RCC 7860 (cell line): ENCODE data around the gene ALOX5.
"Not testable (repeated sequence)": the region's sequence is repeated elsewhere in the genome, so short reads cannot be mapped to it uniquely, and the experiment has no call there.

Experiments used
- DNase-seq: peaks from one replicate; pipeline ENCODE4 v3.0.0-alpha.2; 2015; ENCODE audit warnings: low spot score
- FAIRE-seq: peaks from 2 replicates; lab custom pipeline; 2012; peaks lifted over from hg19 to GRCh38; lab: Jason Lieb, UNC

ALOX5 gene

DNA sequence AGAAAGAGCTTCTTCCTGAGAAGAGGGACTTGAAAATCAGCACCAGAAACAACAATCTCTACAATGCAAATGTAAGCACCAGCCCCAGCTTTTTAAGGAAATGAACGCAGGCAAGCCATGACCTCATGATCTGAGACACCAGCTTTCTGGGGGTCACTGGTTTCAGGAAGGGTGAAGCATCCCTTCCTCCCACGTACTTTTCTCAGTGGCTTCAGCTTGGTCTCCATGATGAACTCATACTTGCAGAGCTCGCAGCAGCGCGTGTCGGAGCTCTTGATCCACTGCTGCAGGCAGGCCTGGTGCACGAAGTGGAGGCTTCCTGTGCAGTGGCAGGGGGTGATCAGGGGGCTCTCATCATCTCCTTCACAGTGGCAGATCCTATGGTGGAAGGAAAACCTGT is 87.0 kb downstream of the ALOX5 start:
- DNase-seq (no peak), FAIRE-seq (no peak)

DNA sequence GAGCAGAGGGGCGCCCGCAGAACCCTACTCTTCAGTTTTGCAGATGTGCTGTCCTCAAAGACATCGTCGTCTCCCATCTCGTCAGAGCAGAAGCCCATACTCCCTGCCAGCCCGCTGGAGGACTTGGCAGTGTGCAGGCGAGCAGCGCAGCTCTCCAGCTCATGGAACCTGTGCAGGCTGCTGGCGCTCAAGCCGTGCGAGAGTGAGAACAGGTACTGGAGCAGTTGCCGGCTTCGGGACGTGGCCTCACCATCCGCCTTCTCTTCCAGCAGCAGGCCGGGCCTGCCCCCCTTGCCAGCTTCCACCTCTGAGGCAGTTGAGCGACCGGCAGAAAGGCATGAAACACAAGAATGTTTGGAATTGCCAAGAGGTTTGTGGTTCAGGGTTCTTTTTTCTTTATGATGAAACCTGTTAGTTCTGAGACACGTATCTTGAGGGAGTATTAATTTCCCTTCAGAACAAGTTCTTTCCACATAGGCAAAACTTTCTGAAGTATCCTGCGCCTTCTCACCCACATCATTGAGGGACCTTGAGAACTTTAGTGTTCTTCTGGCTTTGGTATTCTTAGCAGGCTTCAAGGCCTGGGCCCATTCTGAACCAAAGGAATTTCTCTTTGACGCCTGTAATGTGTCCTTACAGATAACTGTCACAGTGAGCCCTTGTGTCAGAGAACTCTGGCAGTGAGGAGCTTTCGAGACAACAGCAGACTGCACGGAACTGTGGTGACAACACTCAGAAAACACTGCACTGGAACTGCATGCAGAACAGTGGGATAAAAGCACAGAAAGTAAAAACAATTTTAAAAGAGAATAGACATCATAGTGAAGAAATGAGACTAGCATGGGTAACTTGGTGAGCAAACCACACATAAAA is 89.5 kb downstream of the ALOX5 start:
- no peak for DNase-seq
- FAIRE-seq = no peak

DNA sequence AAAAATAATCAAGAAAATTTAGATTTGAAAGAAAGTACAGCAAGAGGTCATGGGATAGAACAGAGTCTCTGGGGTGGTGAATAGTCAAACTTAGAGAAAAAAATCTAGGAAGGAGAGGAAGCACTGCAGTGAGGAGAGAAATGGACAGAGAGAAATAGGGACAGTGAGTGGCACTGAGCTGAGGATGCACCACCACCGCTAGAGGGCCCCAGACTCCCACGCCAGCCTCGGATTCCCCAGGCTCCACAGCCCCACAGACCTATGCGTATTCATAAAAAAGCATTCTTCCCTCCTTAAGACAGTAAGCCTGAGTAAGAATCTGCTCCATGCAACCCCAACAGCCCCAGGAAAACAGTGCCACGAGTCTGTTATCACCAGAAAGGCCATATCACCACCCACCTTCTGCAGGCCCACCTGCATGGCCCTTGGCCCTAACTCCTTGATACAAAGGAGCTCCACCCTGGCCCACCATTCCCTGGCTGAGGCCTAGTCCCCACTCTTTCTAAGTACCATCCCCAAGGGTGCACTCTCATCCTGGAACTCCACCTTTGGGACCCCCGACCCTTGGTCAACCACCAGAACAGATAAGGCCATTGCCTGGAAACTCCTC is 91.0 kb downstream of the ALOX5 start:
- no peak for FAIRE-seq
- peak; percentile 39 for DNase-seq

DNA sequence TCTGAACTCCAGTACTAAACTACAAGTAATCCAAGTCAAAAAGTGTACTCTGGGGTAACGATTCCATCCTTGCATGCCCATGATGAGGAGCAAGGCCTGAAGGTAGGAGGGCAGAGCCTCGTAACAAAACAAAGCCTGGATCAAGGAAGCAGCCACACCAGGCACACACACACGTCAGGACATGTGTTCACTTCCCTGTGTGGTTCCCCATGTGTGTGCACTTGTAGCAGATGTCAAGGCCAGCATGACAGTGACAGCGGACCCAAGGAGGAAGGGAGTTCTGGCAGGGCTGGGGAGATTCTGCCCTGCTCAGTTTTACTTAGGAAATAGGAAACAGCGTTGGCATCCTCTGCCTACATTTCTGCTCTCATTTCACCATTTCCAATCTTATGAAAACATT is 92.8 kb downstream of the ALOX5 start:
- FAIRE-seq = no peak
- no peak for DNase-seq

DNA sequence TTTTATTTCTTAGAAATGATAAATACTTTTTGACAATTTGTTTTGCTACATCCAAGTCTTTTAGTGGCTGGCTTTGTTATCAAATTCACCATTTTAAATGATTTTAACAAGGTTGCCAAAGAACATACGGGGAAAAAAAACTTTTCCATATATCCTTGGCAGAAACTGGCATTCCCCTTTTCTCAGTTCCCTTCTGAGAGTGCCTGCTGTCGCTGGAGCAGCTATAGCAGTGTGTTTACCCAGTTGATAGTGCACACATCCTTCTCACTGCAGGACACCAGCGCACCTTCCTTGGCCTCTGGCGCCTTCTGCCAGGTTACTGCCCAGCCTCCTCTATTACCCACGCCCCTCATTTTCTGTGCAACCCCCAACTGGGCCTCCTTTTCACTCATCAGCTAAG is 94.1 kb downstream of the ALOX5 start:
- no peak for FAIRE-seq

DNA sequence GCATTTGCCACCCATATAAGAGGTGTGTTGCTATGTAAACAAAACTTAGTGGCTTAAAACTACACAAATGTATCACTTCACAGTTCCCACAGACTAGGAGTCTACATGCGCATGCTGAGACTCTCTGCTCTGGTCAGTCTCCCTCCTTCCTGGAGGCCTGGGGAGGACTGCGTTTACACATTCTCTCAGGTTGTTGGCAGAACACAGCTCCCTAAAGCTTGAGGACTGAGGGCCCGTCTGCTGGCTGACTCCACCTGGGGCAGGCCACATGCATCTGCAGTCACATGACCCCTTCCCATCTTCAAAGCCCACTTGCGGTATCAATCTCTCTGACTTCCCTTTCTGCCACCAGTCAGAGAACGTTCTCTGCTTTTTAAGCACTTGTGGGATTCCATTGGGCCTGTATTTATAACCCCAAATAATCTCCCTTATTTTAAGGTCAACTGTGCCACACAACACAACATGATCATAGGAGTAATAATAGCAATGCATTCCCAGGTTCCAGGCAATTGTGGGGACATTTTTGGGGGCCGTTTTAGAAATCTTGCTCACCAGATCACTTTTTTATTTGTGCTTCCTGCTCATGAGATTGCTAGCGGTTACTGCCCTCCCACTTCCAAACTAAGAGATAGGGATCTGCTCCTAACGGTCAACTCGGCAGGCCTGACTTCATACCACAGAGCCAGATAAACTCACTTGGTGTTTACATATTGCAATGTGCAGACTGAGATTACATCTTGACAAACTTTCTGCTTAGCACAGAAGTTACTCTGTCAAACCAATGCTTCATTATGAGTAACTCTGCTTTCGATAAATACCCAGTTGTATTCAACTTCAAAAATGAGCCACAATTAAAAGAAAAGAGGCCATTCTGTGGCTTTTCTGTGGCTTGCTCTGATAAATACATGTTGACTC is 96.3 kb downstream of the ALOX5 start:
- FAIRE-seq (no peak), DNase-seq (no peak)

More for the DNA sequence above, 94.1 kb downstream of the ALOX5 start:
- no peak for DNase-seq

DNA sequence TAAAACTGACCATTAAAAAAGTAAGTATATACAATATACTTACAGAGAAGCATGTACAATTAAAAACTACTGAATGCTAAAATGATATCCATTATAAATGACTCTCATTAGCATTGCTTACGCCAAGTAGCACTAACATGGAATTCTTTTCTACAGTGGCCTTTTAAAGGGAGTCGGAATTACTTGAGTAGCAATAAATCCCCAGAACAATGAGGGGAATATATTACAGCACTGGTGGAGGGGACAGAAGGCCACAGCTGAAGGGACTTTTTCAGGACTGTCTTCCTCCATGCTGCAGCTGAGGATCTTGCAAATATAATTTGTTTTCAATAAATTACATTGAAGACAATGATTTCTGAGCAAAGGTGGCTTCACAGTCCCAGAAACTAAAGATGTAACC is 97.0 kb downstream of the ALOX5 start:
- DNase-seq (no peak), FAIRE-seq (no peak)

DNA sequence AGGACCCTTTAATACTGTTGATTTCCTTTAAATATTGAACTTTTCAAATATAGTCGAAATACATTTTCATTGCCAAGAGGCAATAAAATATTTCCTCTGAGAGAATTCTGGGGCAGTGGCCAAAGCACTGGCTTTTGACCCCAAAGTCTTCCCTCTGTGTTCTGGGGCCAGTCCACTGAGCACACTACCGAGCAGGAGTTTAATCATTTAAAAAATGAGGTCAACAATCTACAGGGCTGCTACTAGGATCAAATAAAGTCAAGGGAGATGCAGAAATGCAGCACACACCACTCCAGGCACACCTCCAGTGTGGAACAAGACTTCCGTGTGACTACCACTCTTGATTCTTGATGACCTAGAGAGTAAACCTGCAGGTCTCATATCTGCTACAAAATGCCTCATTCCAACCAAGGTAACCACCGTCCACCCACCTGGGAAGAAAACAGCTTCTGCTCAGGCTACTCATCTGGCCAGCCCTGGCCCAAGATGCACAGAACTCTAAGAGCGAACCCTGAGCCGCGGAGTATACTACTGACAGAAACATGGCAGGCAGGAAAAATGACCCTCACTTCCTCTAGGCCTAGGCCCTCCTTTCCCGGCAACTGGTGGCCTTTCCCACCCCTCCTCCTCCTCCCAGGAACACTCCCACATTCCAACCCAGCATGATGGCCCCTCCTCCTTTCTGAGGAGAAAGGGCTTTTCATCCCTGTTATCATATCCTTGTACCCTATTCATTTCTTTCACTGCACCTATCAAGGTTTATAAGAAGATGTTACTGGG is 97.7 kb downstream of the ALOX5 start:
- DNase-seq = no peak
- FAIRE-seq = no peak

DNA sequence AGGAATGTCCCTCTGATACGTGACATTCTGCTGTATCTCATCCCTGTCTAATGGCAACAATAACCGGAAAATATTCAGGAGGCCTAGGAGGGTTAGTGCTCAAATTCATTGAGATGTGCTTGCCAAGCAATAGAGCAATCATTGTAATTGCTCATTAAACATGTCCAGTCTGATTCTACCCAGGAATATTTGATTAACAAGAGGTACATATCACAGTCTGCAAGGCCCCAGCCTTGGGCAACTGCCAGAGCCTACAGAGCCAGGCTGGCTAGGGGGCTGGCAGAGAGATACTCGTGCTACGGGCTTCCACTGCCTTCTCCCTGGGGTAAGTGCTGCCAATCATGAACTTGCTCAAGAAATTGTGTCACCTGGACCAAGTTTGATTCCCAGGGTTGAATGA is 99.1 kb downstream of the ALOX5 start:
- FAIRE-seq (no peak), DNase-seq (no peak)

DNA sequence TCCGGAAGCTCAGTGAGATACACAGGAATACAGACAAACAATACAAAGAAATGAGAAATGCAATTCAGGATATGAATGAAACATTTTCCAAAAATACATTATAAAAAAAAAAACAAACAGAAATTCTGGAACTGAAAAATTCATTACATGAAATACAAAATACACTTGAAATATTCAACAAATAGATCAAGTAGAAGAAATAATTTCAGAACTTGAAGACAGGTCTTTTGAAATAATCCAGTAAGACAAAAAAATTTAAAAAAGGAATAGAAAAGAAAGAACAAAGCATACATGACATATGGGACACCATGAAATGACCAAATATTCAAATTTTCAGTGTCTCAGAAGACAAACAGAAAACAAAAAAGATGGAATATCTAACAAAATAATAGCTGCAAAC is 102.5 kb downstream of the ALOX5 start:
- FAIRE-seq = no peak

DNA sequence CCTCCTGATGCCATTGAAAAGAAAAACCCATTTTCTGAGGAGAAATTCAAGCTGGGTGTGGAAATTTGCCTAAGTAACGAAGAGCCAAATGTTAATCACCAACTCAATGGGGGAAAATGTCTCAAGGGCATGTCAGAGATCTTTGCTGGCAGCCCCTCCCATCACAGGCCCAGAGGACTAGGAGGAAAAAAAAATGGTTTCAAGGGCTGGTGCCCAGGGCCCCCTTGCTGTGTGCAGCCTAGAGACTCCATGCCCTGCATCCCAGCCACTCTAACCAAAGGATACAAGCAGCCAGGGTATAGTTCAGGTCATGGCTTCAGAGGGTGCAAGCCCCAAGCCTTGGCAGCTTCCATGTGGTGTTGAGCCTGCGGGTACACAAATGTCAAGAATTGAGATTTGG is 106.3 kb downstream of the ALOX5 start:
- FAIRE-seq (no peak), DNase-seq (no peak)

More for the DNA sequence above, 102.5 kb downstream of the ALOX5 start:
- no peak for DNase-seq

DNA sequence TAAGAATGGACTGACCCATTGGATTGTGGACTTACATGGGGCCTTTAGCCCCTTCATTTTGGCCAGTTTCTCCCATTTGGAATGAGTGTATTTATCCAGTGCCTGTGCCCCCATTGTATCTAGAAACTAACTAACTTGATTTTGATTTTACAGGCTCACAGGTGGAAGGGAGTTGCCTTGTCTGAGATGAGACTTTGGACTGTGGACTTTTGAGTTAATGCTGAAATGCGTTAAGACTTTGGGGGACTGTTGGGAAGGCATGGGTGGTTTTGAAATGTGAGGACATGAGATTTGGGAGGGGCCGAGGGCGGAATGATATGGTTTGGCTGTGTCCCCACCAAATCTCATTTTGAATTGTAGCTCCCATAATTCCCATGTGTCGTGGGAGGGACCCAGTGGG is 107.1 kb downstream of the ALOX5 start:
- not testable (repeated sequence) for FAIRE-seq, DNase-seq

DNA sequence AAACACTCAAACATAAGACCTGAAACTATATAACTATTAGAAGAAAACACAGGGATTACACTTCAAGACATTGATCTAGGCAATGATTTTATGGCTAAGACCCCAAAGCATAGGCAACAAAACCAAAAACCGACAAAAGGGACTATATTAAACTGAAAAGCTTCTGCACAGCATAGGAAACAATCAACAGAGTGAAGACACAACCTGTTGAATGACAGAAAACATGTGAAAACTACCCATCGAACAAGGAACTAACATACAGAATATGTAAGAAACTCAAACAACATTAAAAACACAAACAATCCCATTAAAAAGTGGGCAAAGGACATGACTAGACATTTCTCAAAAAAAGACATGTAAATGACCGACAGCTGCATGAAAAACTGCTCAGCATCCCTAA is 109.0 kb downstream of the ALOX5 start:
- DNase-seq (no peak), FAIRE-seq (no peak)

DNA sequence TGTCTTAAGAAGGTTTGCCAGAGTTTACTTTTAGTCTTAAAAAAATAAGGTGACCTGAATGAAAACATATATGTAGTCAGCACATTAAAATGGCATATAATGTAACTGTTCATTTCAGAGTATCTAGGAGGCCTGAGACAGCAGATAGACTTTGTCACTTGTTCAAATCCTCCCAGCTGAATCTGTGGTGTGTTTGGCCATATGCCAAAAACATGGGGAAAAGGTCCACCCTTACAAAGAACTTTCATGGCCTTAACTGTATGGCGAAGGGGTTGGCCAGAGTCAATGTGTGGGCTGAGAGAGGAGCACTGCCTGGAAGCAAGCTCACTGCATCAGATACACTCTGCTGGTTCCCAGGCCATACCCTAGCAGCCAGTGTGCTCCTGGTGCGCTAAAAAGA is 113.7 kb downstream of the ALOX5 start:
- DNase-seq = no peak
- no peak for FAIRE-seq

DNA sequence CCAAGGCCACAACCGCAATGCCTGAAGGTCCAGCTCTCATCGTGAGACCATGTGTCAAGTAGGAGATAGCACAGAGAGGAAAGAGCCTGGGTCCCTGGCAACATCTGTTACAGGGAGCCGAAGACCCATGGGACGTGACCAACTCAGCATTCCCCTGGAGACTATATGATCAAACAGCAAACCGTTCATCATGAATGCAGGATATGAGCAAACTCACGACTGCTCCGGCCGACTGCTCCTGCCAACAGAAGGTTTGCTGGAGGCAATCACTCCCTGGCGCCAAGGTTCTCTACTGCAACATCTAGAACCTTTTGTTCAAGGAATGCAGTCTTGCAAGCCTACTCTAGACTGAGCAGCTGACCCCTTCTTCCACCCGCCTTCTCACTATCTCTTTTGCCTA is 114.3 kb downstream of the ALOX5 start:
- no peak for DNase-seq
- no peak for FAIRE-seq

DNA sequence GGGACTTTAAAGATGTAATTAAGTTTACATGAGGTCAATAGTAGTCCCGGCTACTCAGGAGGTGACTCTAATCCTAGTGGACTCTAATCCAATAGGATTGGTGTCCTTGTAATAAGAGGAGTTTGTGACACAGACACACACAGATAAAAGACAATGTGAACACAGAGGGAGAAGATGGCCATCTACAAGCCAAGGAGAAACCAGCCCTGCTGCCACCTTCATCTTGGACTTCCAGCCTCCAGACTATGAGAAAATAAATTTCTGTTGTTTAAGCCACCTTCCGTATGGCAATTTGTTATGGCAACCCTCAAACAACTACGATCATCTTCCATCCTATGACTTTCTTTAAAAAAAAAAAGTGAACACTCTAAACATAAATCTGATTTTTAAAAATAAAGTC is 116.3 kb downstream of the ALOX5 start:
- DNase-seq (no peak), FAIRE-seq (no peak)

DNA sequence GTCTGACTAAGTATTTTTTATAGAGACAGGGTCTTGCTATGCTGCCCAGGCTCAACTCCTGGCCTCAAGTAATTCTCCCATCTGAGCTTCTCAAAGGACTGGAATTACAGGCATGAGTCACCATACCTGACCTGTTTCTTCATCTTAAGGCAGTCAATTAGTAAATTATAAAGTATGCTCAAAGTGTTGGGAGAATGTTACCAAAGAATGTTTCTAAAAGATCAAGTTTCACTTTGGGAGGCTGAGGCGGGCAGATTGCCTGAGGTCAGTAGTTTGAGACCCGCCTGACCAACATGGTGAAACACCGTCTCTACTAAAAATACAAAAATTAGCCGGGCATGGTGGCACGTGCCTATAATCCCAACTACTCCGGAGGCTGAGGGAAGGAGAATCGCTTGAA is 117.0 kb downstream of the ALOX5 start:
- no peak for DNase-seq
- FAIRE-seq = no peak
